Ishikawa (cell line): ENCODE data around the gene ATL1.

ENCODE experiments used
- CEBPB ChIP-seq: IDR thresholded peaks from 2 replicates; pipeline ENCODE4 v1.6.1; 2012
- CREB1 ChIP-seq: IDR thresholded peaks from 2 replicates; pipeline ENCODE4 v1.6.1; 2012; ENCODE audit warnings: low read depth
- EGR1 ChIP-seq: IDR thresholded peaks from 2 replicates; pipeline ENCODE4 v1.6.1; 2012
- EP300 ChIP-seq: IDR thresholded peaks from 2 replicates; pipeline ENCODE4 v1.6.1; 2012; ENCODE audit warnings: borderline replicate concordance
- FOXM1 ChIP-seq: IDR thresholded peaks from 2 replicates; pipeline ENCODE4 v1.6.1; 2012; ENCODE audit warnings: low read depth, borderline replicate concordance
- NFIC ChIP-seq: IDR thresholded peaks from 2 replicates; pipeline ENCODE4 v1.6.1; 2012
- RAD21 ChIP-seq: IDR thresholded peaks from 2 replicates; pipeline ENCODE4 v1.6.1; 2012; ENCODE audit warnings: low read depth
- TAF1 ChIP-seq: IDR thresholded peaks from 2 replicates; pipeline ENCODE4 v1.6.1; 2012; ENCODE audit warnings: low read depth, mild to moderate bottlenecking
- TCF12 ChIP-seq: IDR thresholded peaks from 2 replicates; pipeline ENCODE4 v1.6.1; 2012; ENCODE audit warnings: low read depth
- TEAD4 ChIP-seq: IDR thresholded peaks from 2 replicates; pipeline ENCODE4 v1.6.1; 2012
- YY1 ChIP-seq: IDR thresholded peaks from 2 replicates; pipeline ENCODE4 v1.6.1; 2012; ENCODE audit warnings: low read depth
- ZBTB7A ChIP-seq: IDR thresholded peaks from 2 replicates; pipeline ENCODE4 v1.6.1; 2012; ENCODE audit warnings: low read depth
- TF ChIP-seq, protein P1 (sequence below): IDR thresholded peaks from 2 replicates; pipeline ENCODE4 v1.6.1; 2012; ENCODE audit warnings: low read depth, mild to moderate bottlenecking
- TF ChIP-seq, protein P2 (sequence below): IDR thresholded peaks from 2 replicates; pipeline ENCODE4 v1.6.1; 2012
- TF ChIP-seq, protein P3 (sequence below): IDR thresholded peaks from 2 replicates; pipeline ENCODE4 v1.6.1; 2012

ATL1 gene

DNA sequence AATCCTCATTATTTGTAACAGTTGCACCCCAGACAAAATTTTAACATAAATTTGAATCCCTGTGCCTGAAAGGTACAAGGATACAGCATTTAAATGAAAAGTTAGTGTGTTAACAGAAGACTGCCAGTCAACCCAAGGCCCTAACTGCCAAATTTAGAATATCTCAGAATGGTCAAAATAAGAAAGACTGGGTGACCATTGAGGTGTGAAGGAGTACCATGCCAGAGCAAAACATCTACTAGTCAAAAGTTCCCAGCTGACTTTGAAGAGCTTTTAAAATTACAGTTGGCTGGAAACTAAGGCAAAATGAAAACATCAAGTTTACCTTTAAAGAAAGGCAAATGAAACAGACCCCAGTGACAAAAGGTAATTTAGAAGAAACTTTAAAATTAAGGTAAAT, 89.7 kb downstream of the ATL1 start:
- no peak for TF ChIP-seq NFIC
- TF ChIP-seq, protein P1, sequence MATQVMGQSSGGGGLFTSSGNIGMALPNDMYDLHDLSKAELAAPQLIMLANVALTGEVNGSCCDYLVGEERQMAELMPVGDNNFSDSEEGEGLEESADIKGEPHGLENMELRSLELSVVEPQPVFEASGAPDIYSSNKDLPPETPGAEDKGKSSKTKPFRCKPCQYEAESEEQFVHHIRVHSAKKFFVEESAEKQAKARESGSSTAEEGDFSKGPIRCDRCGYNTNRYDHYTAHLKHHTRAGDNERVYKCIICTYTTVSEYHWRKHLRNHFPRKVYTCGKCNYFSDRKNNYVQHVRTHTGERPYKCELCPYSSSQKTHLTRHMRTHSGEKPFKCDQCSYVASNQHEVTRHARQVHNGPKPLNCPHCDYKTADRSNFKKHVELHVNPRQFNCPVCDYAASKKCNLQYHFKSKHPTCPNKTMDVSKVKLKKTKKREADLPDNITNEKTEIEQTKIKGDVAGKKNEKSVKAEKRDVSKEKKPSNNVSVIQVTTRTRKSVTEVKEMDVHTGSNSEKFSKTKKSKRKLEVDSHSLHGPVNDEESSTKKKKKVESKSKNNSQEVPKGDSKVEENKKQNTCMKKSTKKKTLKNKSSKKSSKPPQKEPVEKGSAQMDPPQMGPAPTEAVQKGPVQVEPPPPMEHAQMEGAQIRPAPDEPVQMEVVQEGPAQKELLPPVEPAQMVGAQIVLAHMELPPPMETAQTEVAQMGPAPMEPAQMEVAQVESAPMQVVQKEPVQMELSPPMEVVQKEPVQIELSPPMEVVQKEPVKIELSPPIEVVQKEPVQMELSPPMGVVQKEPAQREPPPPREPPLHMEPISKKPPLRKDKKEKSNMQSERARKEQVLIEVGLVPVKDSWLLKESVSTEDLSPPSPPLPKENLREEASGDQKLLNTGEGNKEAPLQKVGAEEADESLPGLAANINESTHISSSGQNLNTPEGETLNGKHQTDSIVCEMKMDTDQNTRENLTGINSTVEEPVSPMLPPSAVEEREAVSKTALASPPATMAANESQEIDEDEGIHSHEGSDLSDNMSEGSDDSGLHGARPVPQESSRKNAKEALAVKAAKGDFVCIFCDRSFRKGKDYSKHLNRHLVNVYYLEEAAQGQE: no peak
- TF ChIP-seq CREB1: no peak
- TF ChIP-seq EGR1: no peak
- no peak for TF ChIP-seq RAD21
- no peak for TF ChIP-seq TEAD4
- TF ChIP-seq TAF1: no peak
- TF ChIP-seq TCF12: no peak
- no peak for TF ChIP-seq EP300
- TF ChIP-seq FOXM1: no peak
- TF ChIP-seq CEBPB: no peak
- no peak for TF ChIP-seq YY1
- TF ChIP-seq ZBTB7A: no peak
- TF ChIP-seq, protein P2, sequence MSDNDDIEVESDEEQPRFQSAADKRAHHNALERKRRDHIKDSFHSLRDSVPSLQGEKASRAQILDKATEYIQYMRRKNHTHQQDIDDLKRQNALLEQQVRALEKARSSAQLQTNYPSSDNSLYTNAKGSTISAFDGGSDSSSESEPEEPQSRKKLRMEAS: no peak
- TF ChIP-seq, protein P3, sequence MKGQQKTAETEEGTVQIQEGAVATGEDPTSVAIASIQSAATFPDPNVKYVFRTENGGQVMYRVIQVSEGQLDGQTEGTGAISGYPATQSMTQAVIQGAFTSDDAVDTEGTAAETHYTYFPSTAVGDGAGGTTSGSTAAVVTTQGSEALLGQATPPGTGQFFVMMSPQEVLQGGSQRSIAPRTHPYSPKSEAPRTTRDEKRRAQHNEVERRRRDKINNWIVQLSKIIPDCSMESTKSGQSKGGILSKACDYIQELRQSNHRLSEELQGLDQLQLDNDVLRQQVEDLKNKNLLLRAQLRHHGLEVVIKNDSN: no peak

DNA sequence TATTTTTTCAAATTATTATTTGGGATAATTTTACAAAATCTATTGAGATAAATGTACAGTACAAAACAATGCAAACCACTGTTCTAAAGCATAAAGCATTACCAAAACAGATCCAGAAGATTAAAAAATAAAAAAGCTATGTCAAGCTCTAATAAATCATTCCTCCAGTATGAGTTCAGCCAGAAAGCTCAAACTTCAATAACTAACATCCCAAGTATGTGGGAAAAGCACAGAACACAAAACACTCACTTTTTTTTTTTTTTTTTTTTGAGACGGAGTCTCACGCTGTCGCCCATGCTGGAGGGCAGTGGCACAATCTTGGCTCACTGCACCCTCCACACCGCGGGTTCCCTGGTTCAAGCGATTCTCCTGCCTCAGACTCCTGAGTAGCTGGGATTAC, 96.8 kb downstream of the ATL1 start:
- TF ChIP-seq CREB1 (no peak), FOXM1 (no peak), CEBPB (no peak), ZBTB7A (no peak), NFIC (no peak), EP300 (no peak), TEAD4 (no peak), EGR1 (no peak), TAF1 (no peak), YY1 (no peak), TCF12 (no peak), RAD21 (no peak)
- TF ChIP-seq, protein P1: no peak
- TF ChIP-seq, protein P2: no peak
- TF ChIP-seq, protein P3: no peak

DNA sequence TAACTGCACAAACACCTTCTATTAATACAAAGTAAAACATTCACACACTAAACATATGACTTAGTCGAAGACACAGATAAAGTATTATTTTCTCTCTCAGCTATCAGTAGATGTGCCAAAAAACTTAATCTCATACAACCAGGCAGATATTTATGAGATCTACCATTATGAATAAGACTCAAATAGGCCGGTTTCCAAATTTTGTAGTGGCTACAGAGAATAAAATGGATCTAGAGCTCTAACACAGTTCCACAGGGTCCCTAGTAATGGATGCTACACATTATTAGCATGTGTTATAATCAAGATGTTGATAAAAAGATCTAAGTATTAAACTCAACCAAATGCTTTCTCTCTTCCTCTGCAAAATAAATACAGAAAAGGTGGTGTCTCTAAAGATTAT, 97.8 kb downstream of the ATL1 start:
- TF ChIP-seq RAD21 (no peak), FOXM1 (no peak), ZBTB7A (no peak), NFIC (no peak), CREB1 (no peak), EGR1 (no peak), CEBPB (no peak), TCF12 (no peak), TEAD4 (no peak), EP300 (no peak), YY1 (no peak), TAF1 (no peak)
- TF ChIP-seq, protein P3: no peak
- TF ChIP-seq, protein P1: no peak
- TF ChIP-seq, protein P2: no peak

DNA sequence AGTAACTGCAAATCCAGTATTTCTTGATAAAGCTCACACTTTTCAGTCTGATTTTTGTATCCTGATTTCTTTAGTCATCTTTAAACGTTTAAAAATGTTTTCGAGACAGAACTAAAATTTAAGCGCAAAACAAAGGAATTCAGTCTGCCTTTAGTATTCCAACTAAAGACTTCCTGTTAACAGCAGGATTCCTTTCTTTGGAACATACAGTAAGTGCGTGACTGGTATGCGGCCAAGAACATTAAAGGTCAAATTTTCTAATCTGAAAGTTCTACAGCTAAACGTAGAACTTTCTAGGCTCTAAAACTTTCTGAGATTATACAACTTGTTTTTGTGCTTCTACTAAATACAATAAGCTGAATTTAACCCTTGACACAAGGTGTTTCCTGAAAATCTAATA, 98.3 kb downstream of the ATL1 start:
- no peak for TF ChIP-seq TAF1
- peak; percentile 62 for TF ChIP-seq CEBPB
- peak; percentile 81 for TF ChIP-seq NFIC
- 0 out of 2 replicates have a peak, but pooled peaks have one; percentile 8 for TF ChIP-seq CREB1
- peak; percentile 89 for TF ChIP-seq TEAD4
- TF ChIP-seq, protein P1: no peak
- no peak for TF ChIP-seq EGR1
- peak; percentile 43; the same call in 1 of the 2 replicates for TF ChIP-seq TCF12
- TF ChIP-seq FOXM1: peak; percentile 47; the same call in 1 of the 2 replicates
- peak; percentile 68; the same call in 1 of the 2 replicates for TF ChIP-seq EP300
- TF ChIP-seq, protein P2: 0 out of 2 replicates have a peak, but pooled peaks have one; percentile 25
- TF ChIP-seq, protein P3: no peak
- no peak for TF ChIP-seq RAD21
- TF ChIP-seq YY1: no peak
